Activated T-helper 2 cell treated with anti-CD3 and anti-CD28 coated beads, Interferon-gamma antibody, Interleukin-2, Interleukin-4, amounts not matched to agents 10 μg/mL and 5 μg/mL and 100 μg/mL, durations not matched to agents 14 hours and 24 hours and 36 hours (primary cell): Measurements from ENCODE around the gene NKAPL. TPM values are rescaled to one million over a fixed set of nuclear protein-coding genes. Genes with fewer than 3 reads are reported as not detected.
"Not testable (repeated sequence)": the region's sequence is repeated elsewhere in the genome, so short reads cannot be mapped to it uniquely, and the experiment has no call there.

ENCODE experiments used
- DNase-seq: peaks from one replicate; pipeline ENCODE4 v3.0.0; 2021; ENCODE audit warnings: low spot score
- H3K27ac Mint-ChIP-seq: one replicate; pipeline ENCODE4 v1.8.0; 2021; ENCODE audit warnings: mixed read lengths
- H3K27me3 Mint-ChIP-seq: one replicate; pipeline ENCODE4 v1.8.0; 2021; ENCODE audit warnings: low read depth, mixed read lengths
- H3K36me3 Mint-ChIP-seq: one replicate; pipeline ENCODE4 v1.8.0; 2021; ENCODE audit warnings: low read depth, mixed read lengths
- H3K4me1 Mint-ChIP-seq: one replicate; pipeline ENCODE4 v1.8.0; 2021; ENCODE audit warnings: low read depth, mixed read lengths
- H3K4me3 Mint-ChIP-seq: one replicate; pipeline ENCODE4 v1.8.0; 2021; ENCODE audit warnings: low read depth, mild to moderate bottlenecking, moderate library complexity, mixed read lengths
- H3K9me3 Mint-ChIP-seq: one replicate; pipeline ENCODE4 v1.8.0; 2021; ENCODE audit warnings: mixed read lengths
- intact Hi-C: fragments of 100-400 bp; cut with micrococcal nuclease; formaldehyde crosslinking; loops from one replicate; pipeline ENCODE4 v1.15.1; 2023
- total RNA-seq: library from RNA; stranded (reverse); gene quantifications from 2 replicates; pipeline ENCODE4 v1.2.3, GENCODE V29; 2022

The NKAPL gene
- total RNA-seq, 1 donor from 2014 or later = not detected

DNA sequence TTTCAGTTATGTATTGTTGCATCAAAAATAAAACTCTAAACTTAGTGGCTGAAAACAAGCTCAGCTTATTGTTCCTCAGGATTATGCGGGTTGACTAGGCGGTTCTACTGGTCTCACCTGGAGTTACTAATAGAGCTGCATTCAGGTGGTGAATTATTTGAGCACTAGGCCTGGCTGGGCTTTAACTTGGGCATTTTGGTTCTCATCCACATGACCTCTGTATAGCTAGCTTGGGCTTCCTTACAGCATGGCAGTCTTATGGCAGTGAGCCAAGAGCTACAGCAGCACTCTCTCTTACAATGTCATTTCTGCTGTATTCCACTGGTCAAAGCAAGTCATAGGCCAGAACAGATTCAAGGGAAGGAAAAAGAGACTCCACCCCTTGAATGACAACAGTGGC is 23.8 kb downstream of the NKAPL start:
- H3K4me1 Mint-ChIP-seq = peaks cover 12% of the 10 kb centered on the region
- H3K36me3 Mint-ChIP-seq = peaks cover 27% of the 10 kb centered on the region
- intact Hi-C loops = loop anchor here (5.0 kb wide), 1 partner anchor 49 kb away; no protein-coding TSS in a partner anchor
- no peaks in the 10 kb centered on the region for H3K9me3 Mint-ChIP-seq
- no peaks in the 10 kb centered on the region for H3K27me3 Mint-ChIP-seq
- H3K4me3 Mint-ChIP-seq = no peak overlapping the region
- no peak for DNase-seq
- no peak overlapping the region for H3K27ac Mint-ChIP-seq

DNA sequence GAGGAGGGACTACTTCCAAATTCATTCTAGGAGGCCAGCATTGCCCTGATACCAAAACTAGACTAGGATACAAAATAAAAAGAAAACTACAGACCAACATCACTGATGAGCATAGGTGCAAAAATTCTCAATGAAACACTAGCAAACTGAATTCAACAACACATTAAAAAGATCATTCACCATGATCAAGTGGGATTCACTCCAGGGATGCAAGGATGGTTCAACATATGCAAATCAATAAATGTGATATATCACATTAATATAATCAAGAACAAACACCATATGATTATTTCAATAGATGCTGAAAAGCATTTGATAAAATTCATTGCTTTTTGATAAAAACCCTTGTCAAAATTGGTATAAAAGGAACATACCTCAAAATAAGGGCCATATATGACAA is 32.5 kb downstream of the NKAPL start:
- Mint-ChIP-seq H3K36me3 (peaks cover 19% of the 10 kb centered on the region), H3K4me1 (no peaks in the 10 kb centered on the region), H3K9me3 (peaks cover 5% of the 10 kb centered on the region), H3K4me3 (no peak overlapping the region), H3K27ac (no peak overlapping the region), H3K27me3 (no peaks in the 10 kb centered on the region)
- intact Hi-C loops = no loop called here
- no peak for DNase-seq

DNA sequence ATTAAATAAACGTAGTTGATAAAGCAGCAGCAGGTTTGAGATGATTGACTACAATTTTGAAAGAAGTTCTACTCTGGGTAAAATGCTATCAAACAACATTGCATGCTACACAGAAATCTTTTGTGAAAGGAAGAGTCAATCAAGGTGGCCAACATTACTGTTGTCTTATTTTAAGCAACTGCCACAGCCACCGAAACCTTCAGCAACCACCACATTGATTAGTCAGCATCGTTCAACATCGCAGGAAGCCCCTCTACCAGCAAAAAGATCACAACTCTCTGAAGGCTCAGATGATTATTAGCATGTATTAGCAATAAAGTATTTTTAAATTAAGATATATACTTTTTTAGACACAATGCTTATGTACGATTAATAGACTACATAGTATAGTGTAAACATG is 36.2 kb downstream of the NKAPL start:
- Mint-ChIP-seq H3K4me1 (no peaks in the 10 kb centered on the region), H3K27ac (no peak overlapping the region), H3K4me3 (no peak overlapping the region), H3K9me3 (peaks cover 5% of the 10 kb centered on the region), H3K36me3 (no peaks in the 10 kb centered on the region), H3K27me3 (no peaks in the 10 kb centered on the region)
- no peak for DNase-seq
- intact Hi-C loops = no loop called here

DNA sequence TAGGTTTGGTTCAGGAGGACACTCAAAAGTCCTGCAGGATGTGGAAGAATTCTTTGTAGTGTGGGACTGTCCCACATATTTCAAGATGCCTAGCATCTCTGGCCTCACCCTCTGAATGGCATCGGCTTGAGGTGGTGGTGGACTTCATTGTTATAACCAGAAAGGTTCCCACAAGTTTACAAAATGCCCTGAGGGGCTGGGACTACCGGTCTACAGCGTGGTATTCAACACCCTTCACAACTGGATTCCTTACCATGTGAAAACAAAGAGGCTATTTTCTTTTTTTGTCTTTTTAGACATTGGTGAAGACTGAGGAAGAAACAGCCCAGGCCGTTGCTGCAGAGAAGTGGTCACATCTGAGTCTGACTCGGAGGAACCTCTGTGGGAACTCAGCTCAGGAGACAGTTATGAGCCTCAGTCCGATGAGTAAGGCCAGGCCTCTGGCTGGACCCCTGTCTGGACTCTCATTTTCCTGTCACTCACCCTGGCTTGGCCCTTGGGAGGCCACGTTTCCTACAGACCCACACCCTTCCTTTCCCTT is 37.5 kb downstream of the NKAPL start:
- H3K36me3 Mint-ChIP-seq = peaks cover 7% of the 10 kb centered on the region
- no peaks in the 10 kb centered on the region for H3K27me3 Mint-ChIP-seq
- no peaks in the 10 kb centered on the region for H3K4me1 Mint-ChIP-seq
- H3K4me3 Mint-ChIP-seq = no peak overlapping the region
- H3K9me3 Mint-ChIP-seq = no peaks in the 10 kb centered on the region
- no peak overlapping the region for H3K27ac Mint-ChIP-seq
- intact Hi-C loops = no loop called here
- DNase-seq = no peak

DNA sequence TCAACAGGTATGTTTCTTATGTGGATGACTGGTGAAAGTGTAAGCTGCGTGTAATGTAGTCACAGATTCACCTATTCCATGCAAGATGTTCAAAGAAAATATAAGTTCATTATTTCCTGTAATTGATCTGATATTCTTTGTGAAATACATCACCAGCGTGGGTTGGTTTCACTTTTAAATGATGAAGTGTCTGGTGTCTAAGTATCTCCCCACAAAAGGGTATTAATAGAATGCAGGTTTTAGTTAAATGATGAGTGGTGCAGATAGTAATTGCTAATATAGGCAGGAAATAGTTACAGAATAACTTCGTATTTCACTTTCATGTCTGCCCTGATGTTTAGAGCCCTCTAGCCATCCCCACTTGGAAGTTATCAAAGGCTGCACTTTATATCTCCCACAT is 44.5 kb downstream of the NKAPL start:
- Mint-ChIP-seq H3K27me3 (peaks cover 15% of the 10 kb centered on the region), H3K4me1 (peaks cover 13% of the 10 kb centered on the region), H3K27ac (no peak overlapping the region), H3K9me3 (peaks cover 8% of the 10 kb centered on the region), H3K36me3 (peaks cover 7% of the 10 kb centered on the region), H3K4me3 (no peak overlapping the region)
- intact Hi-C loops = no loop called here
- no peak for DNase-seq

DNA sequence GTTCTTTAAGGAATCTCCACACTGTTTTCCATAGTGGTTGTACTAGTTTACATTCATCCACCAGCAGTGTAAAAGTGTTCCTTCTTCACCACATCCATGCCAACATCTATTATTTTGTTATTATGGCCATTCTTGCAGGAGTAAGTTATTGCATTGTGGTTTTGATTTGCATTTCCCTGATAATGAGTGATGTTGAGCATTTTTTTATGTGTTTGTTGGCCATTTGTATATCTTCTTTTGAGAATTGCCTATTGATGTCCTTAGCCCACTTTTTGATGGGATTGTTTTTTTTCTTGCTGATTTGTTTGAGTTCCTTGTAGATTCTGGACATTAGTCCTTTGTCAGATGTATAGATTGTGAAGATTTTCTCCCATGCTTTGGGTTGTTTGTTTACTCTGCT is 47.3 kb downstream of the NKAPL start:
- H3K27ac Mint-ChIP-seq, H3K36me3 Mint-ChIP-seq, DNase-seq, intact Hi-C loops, H3K4me3 Mint-ChIP-seq: not testable (repeated sequence)
- Mint-ChIP-seq H3K9me3 (peaks cover 11% of the 10 kb centered on the region), H3K4me1 (peaks cover 13% of the 10 kb centered on the region), H3K27me3 (peaks cover 28% of the 10 kb centered on the region)

Other genes with a start within 250 kb of the NKAPL start
- gene ZNF165, start 178.7 kb upstream of the NKAPL start, total RNA-seq = 0.34 TPM in 2 replicates
- gene ZSCAN16, start 134.7 kb upstream of the NKAPL start, total RNA-seq = 4.0 TPM in 2 replicates
- 17.9 and 20.8 TPM in 2 replicates for gene ZKSCAN8, start 117.4 kb upstream of the NKAPL start, total RNA-seq
- 9.7 and 10.8 TPM in 2 replicates for gene ZSCAN9, start 34.0 kb upstream of the NKAPL start, total RNA-seq
- 4.6 and 5.0 TPM in 2 replicates for gene ZKSCAN4, start 7.0 kb upstream of the NKAPL start, total RNA-seq
- gene ZSCAN26, start 7.8 kb downstream of the NKAPL start, total RNA-seq = 6.1 and 7.7 TPM in 2 replicates
- 3.4 and 3.8 TPM in 2 replicates for gene PGBD1, start 22.3 kb downstream of the NKAPL start, total RNA-seq
- gene ZSCAN31, start 76.9 kb downstream of the NKAPL start, total RNA-seq = 1.5 and 1.9 TPM in 2 replicates
- gene ZKSCAN3, start 90.7 kb downstream of the NKAPL start, total RNA-seq = 3.5 TPM in 2 replicates
- gene ZSCAN12, start 140.4 kb downstream of the NKAPL start, total RNA-seq = 5.3 and 5.7 TPM in 2 replicates
- 0.48 and 0.50 TPM in 2 replicates for gene ZSCAN23, start 184.2 kb downstream of the NKAPL start, total RNA-seq